PC-3 (cell line): ENCODE measurements around the gene SUCLA2. TPM values are rescaled to one million over a fixed set of nuclear protein-coding genes. Genes with fewer than 3 reads are reported as not detected.

Experiments used
- ATAC-seq: fragments of 200-7000 bp; cut with Tn5 transposase; 2 replicates; pipeline ENCODE4 v1.9.1; 2020; ENCODE audit warnings: mild to moderate bottlenecking, moderate library complexity
- BruUV-seq: library from RNA; stranded (reverse); fragments of 400-500 nt; replicated peaks from 2 replicates; lab custom pipeline; 2021; lab: Mats Ljungman, UMichigan
- CTCF ChIA-PET: fragments of 300-600 bp; sonication (Branson Sonifier 250); formaldehyde crosslinking; loops from one replicate; lab custom pipeline; 2022; ENCODE audit warnings: antibody characterized with exemption; lab: Charles Lee
- POLR2A ChIA-PET: fragments of 300-600 bp; sonication (Branson Sonifier 250); formaldehyde crosslinking; loops from one replicate; lab custom pipeline; 2022; ENCODE audit warnings: antibody characterized with exemption; ENCODE audit not compliant: unreplicated experiment; lab: Charles Lee
- DNase-seq: peaks from one replicate; pipeline ENCODE4 v3.0.0-alpha.2; 2015
- H2AFZ ChIP-seq: fragments of 300-600 bp; sonication (generic); 2 replicates; pipeline ENCODE4 v1.6.0; 2016; ENCODE audit warnings: antibody characterized with exemption, low read length
- H3F3A ChIP-seq: fragments of 300-600 bp; sonication (generic); one replicate; pipeline ENCODE4 v1.6.0; 2017; ENCODE audit warnings: antibody characterized with exemption, low read length, control low read depth, mild to moderate bottlenecking; ENCODE audit not compliant: unreplicated experiment
- H3K27ac ChIP-seq: fragments of 300-600 bp; sonication (generic); 2 replicates; pipeline ENCODE4 v1.5.1; 2016; ENCODE audit warnings: mild to moderate bottlenecking, low read length
- H3K27me3 ChIP-seq: fragments of 300-600 bp; sonication (generic); 2 replicates; pipeline ENCODE4 v1.6.1; 2016; ENCODE audit warnings: low read length, mixed read lengths
- H3K36me3 ChIP-seq: fragments of 300-600 bp; sonication (generic); 2 replicates; pipeline ENCODE4 v1.6.1; 2016; ENCODE audit warnings: low read depth, mixed run types, low read length, mixed read lengths
- H3K4me1 ChIP-seq: fragments of 300-600 bp; sonication (generic); 2 replicates; pipeline ENCODE4 v1.5.1; 2016; ENCODE audit warnings: low read length; ENCODE audit not compliant: insufficient read depth
- H3K4me2 ChIP-seq: fragments of 300-600 bp; sonication (generic); 2 replicates; pipeline ENCODE4 v1.6.0; 2016; ENCODE audit warnings: low read length
- H3K4me3 ChIP-seq: fragments of 300-600 bp; sonication (generic); 2 replicates; pipeline ENCODE4 v1.5.1; 2016; ENCODE audit warnings: mild to moderate bottlenecking, low read length, mixed read lengths
- H3K79me2 ChIP-seq: fragments of 300-600 bp; sonication (generic); 2 replicates; pipeline ENCODE4 v1.6.1; 2017; ENCODE audit warnings: low read length, mixed read lengths
- H3K9ac ChIP-seq: fragments of 300-600 bp; sonication (generic); 2 replicates; pipeline ENCODE4 v1.6.0; 2016; ENCODE audit warnings: mild to moderate bottlenecking, low read length
- H3K9me2 ChIP-seq: fragments of 300-600 bp; sonication (generic); replicated peaks from 2 replicates; pipeline ENCODE4 v1.6.1; 2016; ENCODE audit warnings: mixed run types, low read length, mixed read lengths
- H3K9me3 ChIP-seq: fragments of 300-600 bp; sonication (generic); 2 replicates; pipeline ENCODE4 v1.6.1; 2016; ENCODE audit warnings: low read length, mixed read lengths
- H4K20me1 ChIP-seq: fragments of 300-600 bp; sonication (generic); 2 replicates; pipeline ENCODE4 v1.6.1; 2016; ENCODE audit warnings: low read length, mixed read lengths
- EZH2 ChIP-seq: fragments of 300-600 bp; sonication (generic); IDR thresholded peaks from one replicate; pipeline ENCODE4 v1.6.1; 2017; ENCODE audit warnings: antibody characterized with exemption, mild to moderate bottlenecking, low read length; ENCODE audit not compliant: unreplicated experiment
- EZH2phosphoT487 ChIP-seq: fragments of 300-600 bp; sonication (generic); IDR thresholded peaks from 2 replicates; pipeline ENCODE4 v1.6.1; 2018; ENCODE audit warnings: mild to moderate bottlenecking, antibody characterized with exemption, low read length, borderline replicate concordance
- intact Hi-C: fragments of 100-400 bp; cut with micrococcal nuclease; formaldehyde crosslinking; loops from 2 replicates; pipeline ENCODE4 v1.9.0; 2023
- total RNA-seq: library from RNA; depleted of rRNA; stranded (reverse); fragments of >200 nt; gene quantifications from 2 replicates; pipeline ENCODE4 v1.2.3, GENCODE V29; 2014
- TF ChIP-seq, protein P1 (sequence below): fragments of 300-600 bp; sonication (generic); conservative IDR thresholded peaks from 2 replicates; pipeline ENCODE4 v1.5.1; 2017; ENCODE audit warnings: antibody characterized with exemption, low read depth, mild to moderate bottlenecking, low read length

The SUCLA2 gene
- total RNA-seq, 1 experiment from 2014 or later: 35.0 TPM

DNA sequence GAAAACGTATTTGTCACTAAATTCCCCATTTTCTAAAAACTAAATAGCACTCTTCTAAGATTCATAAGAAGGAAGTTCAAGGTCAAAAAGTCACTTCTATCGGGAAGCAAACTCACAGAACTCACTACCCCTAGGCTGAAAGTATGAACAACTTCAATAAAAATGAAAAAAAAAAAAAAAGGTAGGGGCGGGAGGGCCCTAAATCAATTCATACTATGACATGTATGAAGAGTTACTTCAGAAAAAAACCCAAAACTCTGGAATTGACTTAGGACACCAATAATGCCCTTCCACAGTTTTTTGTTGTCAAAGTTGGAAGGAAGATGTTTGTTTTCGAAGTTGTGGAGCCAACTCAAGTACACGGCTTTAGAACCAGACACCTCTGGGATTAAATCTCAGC is 1.1 kb downstream of the SUCLA2 start:
- ATAC-seq (no peak), DNase-seq (no peak)
- Histone ChIP-seq H3K9ac (peak overlapping the region; percentile 94), H3F3A (peaks cover 3% of the 10 kb centered on the region), H3K36me3 (no peaks in the 10 kb centered on the region; the same call in 1 of the 2 replicates), H3K4me1 (peaks cover 23% of the 10 kb centered on the region), H3K4me3 (peak overlapping the region; percentile 97), H3K4me2 (peak overlapping the region; percentile 97), H3K79me2 (peaks cover 50% of the 10 kb centered on the region), H2AFZ (no peak overlapping the region), H3K27me3 (no peaks in the 10 kb centered on the region), H3K27ac (no peak overlapping the region), H3K9me3 (no peaks in the 10 kb centered on the region), H3K9me2 (no peaks in the 10 kb centered on the region), H4K20me1 (no peaks in the 10 kb centered on the region)
- ChIA-PET CTCF (no interaction called here), POLR2A (interaction anchor here (0.7 kb wide), 1 partner anchor 39 kb away, joined by 4 read pairs; no protein-coding TSS in a partner anchor)
- intact Hi-C loops: loop anchor here (5.0 kb wide), 1 partner anchor 97 kb away; the partner anchor contains the start of gene MED4
- no TSS peak for BruUV-seq
- TF ChIP-seq EZH2 (no peak), EZH2phosphoT487 (no peak)
- TF ChIP-seq, protein P1, sequence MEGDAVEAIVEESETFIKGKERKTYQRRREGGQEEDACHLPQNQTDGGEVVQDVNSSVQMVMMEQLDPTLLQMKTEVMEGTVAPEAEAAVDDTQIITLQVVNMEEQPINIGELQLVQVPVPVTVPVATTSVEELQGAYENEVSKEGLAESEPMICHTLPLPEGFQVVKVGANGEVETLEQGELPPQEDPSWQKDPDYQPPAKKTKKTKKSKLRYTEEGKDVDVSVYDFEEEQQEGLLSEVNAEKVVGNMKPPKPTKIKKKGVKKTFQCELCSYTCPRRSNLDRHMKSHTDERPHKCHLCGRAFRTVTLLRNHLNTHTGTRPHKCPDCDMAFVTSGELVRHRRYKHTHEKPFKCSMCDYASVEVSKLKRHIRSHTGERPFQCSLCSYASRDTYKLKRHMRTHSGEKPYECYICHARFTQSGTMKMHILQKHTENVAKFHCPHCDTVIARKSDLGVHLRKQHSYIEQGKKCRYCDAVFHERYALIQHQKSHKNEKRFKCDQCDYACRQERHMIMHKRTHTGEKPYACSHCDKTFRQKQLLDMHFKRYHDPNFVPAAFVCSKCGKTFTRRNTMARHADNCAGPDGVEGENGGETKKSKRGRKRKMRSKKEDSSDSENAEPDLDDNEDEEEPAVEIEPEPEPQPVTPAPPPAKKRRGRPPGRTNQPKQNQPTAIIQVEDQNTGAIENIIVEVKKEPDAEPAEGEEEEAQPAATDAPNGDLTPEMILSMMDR: no peak

DNA sequence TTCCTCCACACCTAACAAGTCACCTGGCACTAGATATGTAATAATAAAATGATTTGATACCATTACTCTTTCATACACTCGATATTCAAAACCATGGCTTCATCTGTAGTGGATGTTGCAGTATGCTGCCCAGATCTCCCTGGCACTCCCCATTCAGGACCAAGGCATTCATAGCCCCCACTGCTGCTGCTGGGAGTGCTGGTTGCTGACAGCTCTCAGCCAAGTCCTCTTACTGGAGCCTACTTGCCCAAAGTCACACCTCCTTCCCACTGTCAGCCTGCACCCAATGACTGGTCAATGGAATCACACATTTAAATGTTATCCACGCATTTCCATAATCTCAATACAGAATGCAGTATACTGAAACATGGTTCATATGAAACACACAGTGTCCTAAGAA is 3.7 kb downstream of the SUCLA2 start:
- intact Hi-C loops: no loop called here
- TF ChIP-seq EZH2phosphoT487 (no peak), EZH2 (no peak)
- TF ChIP-seq, protein P1: no peak

DNA sequence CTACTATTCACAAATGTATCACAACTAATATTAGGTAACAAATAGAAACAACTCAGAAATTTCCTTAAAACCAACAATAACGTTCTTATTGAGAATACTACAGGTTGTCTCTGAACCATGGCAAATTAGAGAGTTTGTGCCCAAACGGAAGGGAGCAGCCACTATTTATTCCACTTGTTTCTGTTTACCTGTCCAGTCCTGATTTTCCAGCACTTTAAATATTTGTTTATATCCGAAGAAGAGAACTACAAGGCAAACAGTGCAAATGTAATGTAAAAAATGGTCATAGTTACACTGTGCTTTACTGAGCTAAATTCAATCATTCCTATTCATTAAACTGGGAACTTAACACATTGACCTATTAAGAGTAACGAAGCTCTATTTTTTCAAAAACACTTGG is 9.2 kb downstream of the SUCLA2 start:
- no TSS peak for BruUV-seq
- ATAC-seq (no peak), DNase-seq (no peak)
- Histone ChIP-seq H3K79me2 (peaks cover 30% of the 10 kb centered on the region), H3K36me3 (peaks cover 5% of the 10 kb centered on the region), H3K9me3 (no peaks in the 10 kb centered on the region), H3K27ac (no peak overlapping the region), H3K27me3 (no peaks in the 10 kb centered on the region), H3K4me3 (no peak overlapping the region), H2AFZ (no peak overlapping the region), H3K4me1 (no peaks in the 10 kb centered on the region), H3K9ac (no peak overlapping the region), H3K9me2 (no peaks in the 10 kb centered on the region), H3F3A (no peaks in the 10 kb centered on the region), H4K20me1 (no peaks in the 10 kb centered on the region), H3K4me2 (no peak overlapping the region)
- TF ChIP-seq EZH2phosphoT487 (no peak), EZH2 (no peak)
- TF ChIP-seq, protein P1: no peak
- intact Hi-C loops: no loop called here
- POLR2A ChIA-PET: no interaction called here
- CTCF ChIA-PET: no interaction called here

More for the DNA sequence above, 3.7 kb downstream of the SUCLA2 start:
- POLR2A ChIA-PET: no interaction called here
- H3K4me1 ChIP-seq: peaks cover 18% of the 10 kb centered on the region
- no peak overlapping the region for H3K27ac ChIP-seq
- DNase-seq: no peak
- no peaks in the 10 kb centered on the region for H3K27me3 ChIP-seq
- peaks cover 2% of the 10 kb centered on the region for H3F3A ChIP-seq
- H3K79me2 ChIP-seq: peaks cover 57% of the 10 kb centered on the region
- no peak overlapping the region for H3K4me3 ChIP-seq
- H4K20me1 ChIP-seq: no peaks in the 10 kb centered on the region
- no peak overlapping the region for H2AFZ ChIP-seq
- no peaks in the 10 kb centered on the region for H3K9me3 ChIP-seq
- no peak overlapping the region for H3K9ac ChIP-seq
- CTCF ChIA-PET: no interaction called here
- no peak for ATAC-seq
- H3K9me2 ChIP-seq: no peaks in the 10 kb centered on the region
- no peaks in the 10 kb centered on the region; the same call in 1 of the 2 replicates for H3K36me3 ChIP-seq
- no TSS peak for BruUV-seq
- H3K4me2 ChIP-seq: no peak overlapping the region
